Kidney (tissue), 14 donors: ENCODE measurements around the gene ATF7IP2. TPM values are rescaled to one million over a fixed set of nuclear protein-coding genes. Genes with fewer than 3 reads are reported as not detected.

ENCODE experiments used
- DNase-seq, 5 donors: peaks; one replicate each; pipeline ENCODE4 v3.0.0-alpha.2; 2013 to 2020
- FAIRE-seq: peaks from 2 replicates; lab custom pipeline; 2012; peaks lifted over from hg19 to GRCh38; lab: Jason Lieb, UNC
- H3K27ac ChIP-seq, 2 donors: one replicate each; pipeline ENCODE4 v1.7.0; 2013; ENCODE audit warnings: low read depth in 2 of 2, low read length in 2 of 2, inconsistent platforms in 1 of 2
- H3K27me3 ChIP-seq: one replicate; pipeline ENCODE4 v1.7.1; 2013; ENCODE audit warnings: low read length, inconsistent platforms; ENCODE audit not compliant: control insufficient read depth, insufficient read depth
- H3K36me3 ChIP-seq, 3 donors: one replicate each; pipeline versions ENCODE4 v1.7.0 to v1.7.1; 2013; ENCODE audit warnings: low read length in 3 of 3, control low read depth in 1 of 3, inconsistent platforms in 1 of 3; ENCODE audit not compliant: insufficient read depth in 3 of 3, control insufficient read depth in 2 of 3
- H3K4me1 ChIP-seq, 3 donors: one replicate each; pipeline versions ENCODE4 v1.7.0 to v1.7.1; 2013; ENCODE audit warnings: low read length in 3 of 3, inconsistent platforms in 1 of 3, low read depth in 1 of 3; ENCODE audit not compliant: control insufficient read depth in 2 of 3, insufficient read depth in 2 of 3
- H3K4me3 ChIP-seq, 3 donors: one replicate each; pipeline versions ENCODE4 v1.7.0 to v1.8.1; 2013; ENCODE audit warnings: low read length in 3 of 3, control low read depth in 1 of 3, inconsistent platforms in 1 of 3
- H3K9ac ChIP-seq, 3 donors: one replicate each; pipeline versions ENCODE4 v1.7.0 to v1.7.1; 2013; ENCODE audit warnings: low read length in 3 of 3, control low read depth in 1 of 3, inconsistent platforms in 1 of 3
- H3K9me3 ChIP-seq, 3 donors: one replicate each; pipeline versions ENCODE4 v1.7.0 to v1.7.1; 2013; ENCODE audit warnings: low read length in 3 of 3, control low read depth in 1 of 3, inconsistent platforms in 1 of 3; ENCODE audit not compliant: control insufficient read depth in 2 of 3, insufficient read depth in 1 of 3
- CTCF ChIP-seq: IDR thresholded peaks from 3 replicates; pipeline ENCODE4 v1.5.1; 2012; ENCODE audit warnings: mild to moderate bottlenecking, moderate library complexity, borderline replicate concordance; ENCODE audit not compliant: insufficient read depth; ENCODE audit errors: extremely low read depth
- intact Hi-C: fragments of 100-400 bp; cut with DNase I; formaldehyde crosslinking; loops from one replicate; pipeline ENCODE4 v1.11.1; 2022
- polyA plus RNA-seq: library from polyadenylated mRNA; stranded (reverse); fragments of 350-450 nt; fragmentation: Illumina TruSeq; extraction: RNeasy Lipid Tissue Mini Kit (QIAGEN cat#74804); gene quantifications from one replicate; pipeline ENCODE4 v1.2.3, GENCODE V29; 2014; ENCODE audit warnings: low read depth, low replicate concordance; ENCODE audit not compliant: insufficient read depth
- total RNA-seq: library from RNA; stranded (reverse); fragmentation: NEBNext Ultra II Directional; extraction: Animal tissue kit (Norgen Biotek cat#: 25700); gene quantifications from one replicate; pipeline ENCODE4 v1.2.1, GENCODE V29; 2021
- donor health status: control.
- donor health status: control.
- donor health status: control.
- donor health status: control.
- donor health status: control.
- donor health status: DM: yes; HTN: yes; CAD: no.
- donor health status: Normal renal cell carcinoma (clear cell type).

The ATF7IP2 gene
- total and polyA plus RNA-seq, 2 donors from 2014 or later, result 17.1 to 20.2 TPM

GRCh38 chr16:10517868-10518267 is 132.0 kb downstream of the ATF7IP2 start:
- TF ChIP-seq CTCF, result no peak
- H3K36me3 ChIP-seq, result no peaks in the 10 kb centered on the region
- H3K27ac ChIP-seq, result no peak overlapping the region
- no peak overlapping the region for H3K9ac ChIP-seq
- peaks cover 0 to 2% (median 0%) of the 10 kb centered on the region in 3 donors for H3K4me1 ChIP-seq
- no peak overlapping the region for H3K4me3 ChIP-seq
- no peak for DNase-seq
- H3K27me3 ChIP-seq, result no peaks in the 10 kb centered on the region
- H3K9me3 ChIP-seq, result no peaks in the 10 kb centered on the region
- FAIRE-seq, result no peak
- intact Hi-C loops, result no loop called here

GRCh38 chr16:10518479-10519041 is 132.7 kb downstream of the ATF7IP2 start:
- DNase-seq (no peak), FAIRE-seq (no peak)
- Histone ChIP-seq H3K4me3 (no peak overlapping the region), H3K27me3 (no peaks in the 10 kb centered on the region), H3K27ac (no peak overlapping the region), H3K4me1 (peaks cover 0 to 2% (median 0%) of the 10 kb centered on the region in 3 donors), H3K9ac (no peak overlapping the region), H3K9me3 (no peaks in the 10 kb centered on the region), H3K36me3 (no peaks in the 10 kb centered on the region)
- no peak for TF ChIP-seq CTCF
- intact Hi-C loops, result no loop called here

- Histone ChIP-seq H3K9ac (no peak overlapping the region), H3K4me3 (no peak overlapping the region), H3K27me3 (no peaks in the 10 kb centered on the region), H3K36me3 (no peaks in the 10 kb centered on the region), H3K9me3 (no peaks in the 10 kb centered on the region), H3K27ac (no peak overlapping the region), H3K4me1 (peaks cover 0 to 1% (median 0%) of the 10 kb centered on the region in 3 donors)
- intact Hi-C loops, result no loop called here
- no peak for DNase-seq
- no peak for TF ChIP-seq CTCF
- FAIRE-seq, result no peak
These were observed 133.4 kb downstream of the ATF7IP2 start for GRCh38 chr16:10519297-10519696.
